Measurements from ENCODE around the gene IER5L.

DNA sequence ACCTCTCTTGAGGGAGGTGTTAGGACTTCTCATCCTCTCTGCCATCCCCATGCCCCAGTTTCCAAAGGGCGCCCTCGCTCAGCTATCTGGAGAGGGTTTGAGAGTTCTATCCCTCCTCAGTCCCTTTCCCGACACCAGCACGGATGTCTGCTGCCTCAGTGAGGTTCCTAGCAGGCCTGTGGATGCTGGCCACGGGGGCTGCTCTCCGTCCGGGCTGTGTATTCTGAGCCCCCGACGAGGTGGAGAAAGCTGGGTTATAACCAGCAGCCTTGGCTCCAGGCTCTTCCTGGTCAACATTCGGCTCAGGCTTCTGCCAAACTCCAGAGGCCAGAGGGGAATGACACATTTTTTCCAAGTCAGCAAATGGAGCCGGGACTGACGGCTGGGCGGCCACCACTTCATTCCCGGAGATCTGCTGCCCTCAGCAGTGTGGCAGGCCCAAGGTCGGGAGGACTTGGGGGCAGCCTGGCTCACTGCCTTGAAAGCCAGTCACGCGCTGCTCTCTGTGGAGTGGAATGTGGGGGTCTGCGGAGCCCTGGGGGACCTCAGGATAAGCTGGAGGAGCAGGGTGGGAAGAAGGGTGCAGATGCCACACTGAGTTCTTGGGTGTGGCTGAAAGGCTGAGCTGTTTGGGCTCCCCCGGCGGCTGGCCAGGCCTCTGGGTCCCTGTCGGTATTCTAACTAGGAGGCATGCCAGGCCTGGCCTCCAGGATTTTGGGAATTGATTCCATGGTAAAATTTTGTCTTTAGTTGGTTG lies 39.4 kb downstream of the IER5L start:
- TF ChIP-seq CTCF (IDR thresholded peaks at IDR 0.05) (no peak), POLR2A (IDR thresholded peaks at IDR 0.05) (no peak), EP300 (IDR thresholded peaks at IDR 0.05) (no peak)
